HEK293 (cell line): ENCODE measurements around the gene MORF4L2.

Experiments used
- BCL11A ChIP-seq: fragments of 450-650 bp; formaldehyde crosslinking; IDR thresholded peaks from 2 replicates; pipeline ENCODE4 v1.5.1; 2016; ENCODE audit warnings: low read depth, missing biosample characterization, missing genetic modification characterization
- TCF7L2 ChIP-seq: IDR thresholded peaks from 2 replicates; pipeline ENCODE4 v1.6.1; 2011; ENCODE audit warnings: low read depth, mild to moderate bottlenecking, inconsistent platforms, low read length, moderate library complexity, borderline replicate concordance
- ZNF16 ChIP-seq: fragments of 450-650 bp; formaldehyde crosslinking; IDR thresholded peaks from 2 replicates; pipeline ENCODE4 v1.5.1; 2016; ENCODE audit warnings: low read depth, missing biosample characterization, missing genetic modification characterization
- ZNF433 ChIP-seq: fragments of 450-650 bp; formaldehyde crosslinking; IDR thresholded peaks from 2 replicates; pipeline ENCODE4 v1.5.1; 2016; ENCODE audit warnings: missing biosample characterization, missing genetic modification characterization, low read depth
- ZNF529 ChIP-seq: fragments of 450-650 bp; formaldehyde crosslinking; IDR thresholded peaks from 2 replicates; pipeline ENCODE4 v1.5.1; 2017; ENCODE audit warnings: missing genetic modification characterization, missing biosample characterization; ENCODE audit not compliant: insufficient replicate concordance
- ZNF585B ChIP-seq: fragments of 450-650 bp; formaldehyde crosslinking; IDR thresholded peaks from 2 replicates; pipeline ENCODE4 v1.5.1; 2016; ENCODE audit warnings: missing biosample characterization, missing genetic modification characterization
- ZNF660 ChIP-seq: fragments of 450-650 bp; IDR thresholded peaks from 2 replicates; pipeline ENCODE4 v1.5.1; 2018; ENCODE audit warnings: missing biosample characterization, mild to moderate bottlenecking, missing genetic modification characterization
- TF ChIP-seq, protein P1 (sequence below): fragments of 450-650 bp; formaldehyde crosslinking; IDR thresholded peaks from 2 replicates; pipeline ENCODE4 v1.5.1; 2016; ENCODE audit warnings: missing biosample characterization, missing genetic modification characterization
- TF ChIP-seq, protein P2 (sequence below): fragments of 450-650 bp; formaldehyde crosslinking; IDR thresholded peaks from 2 replicates; pipeline ENCODE4 v1.5.1; 2016; ENCODE audit warnings: missing biosample characterization, missing genetic modification characterization, low read depth
- TF ChIP-seq, protein P3 (sequence below): fragments of 450-650 bp; formaldehyde crosslinking; IDR thresholded peaks from 2 replicates; pipeline ENCODE4 v1.5.1; 2016; ENCODE audit warnings: missing biosample characterization, missing genetic modification characterization

DNA sequence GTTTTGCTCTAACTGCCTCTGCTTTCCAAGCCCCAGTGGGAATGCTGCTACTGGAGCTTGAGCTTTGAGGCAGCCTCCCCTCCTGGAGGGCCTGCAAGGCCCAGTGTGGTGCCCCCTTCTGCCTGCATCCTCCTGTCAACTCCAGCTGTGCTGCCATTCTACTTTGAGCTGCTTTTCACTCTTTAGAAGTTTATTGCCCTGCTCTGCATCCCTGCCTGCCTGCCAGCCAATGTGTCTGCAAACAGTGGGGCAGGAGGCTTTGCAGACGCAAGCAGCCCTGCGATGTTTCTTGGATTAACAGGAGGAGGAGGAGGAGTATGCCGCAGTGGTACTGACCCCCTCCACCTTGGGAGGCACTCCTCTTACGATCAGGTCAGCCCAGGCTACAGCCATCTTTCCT is 40.6 kb upstream of the MORF4L2 start:
- TF ChIP-seq, protein P1, sequence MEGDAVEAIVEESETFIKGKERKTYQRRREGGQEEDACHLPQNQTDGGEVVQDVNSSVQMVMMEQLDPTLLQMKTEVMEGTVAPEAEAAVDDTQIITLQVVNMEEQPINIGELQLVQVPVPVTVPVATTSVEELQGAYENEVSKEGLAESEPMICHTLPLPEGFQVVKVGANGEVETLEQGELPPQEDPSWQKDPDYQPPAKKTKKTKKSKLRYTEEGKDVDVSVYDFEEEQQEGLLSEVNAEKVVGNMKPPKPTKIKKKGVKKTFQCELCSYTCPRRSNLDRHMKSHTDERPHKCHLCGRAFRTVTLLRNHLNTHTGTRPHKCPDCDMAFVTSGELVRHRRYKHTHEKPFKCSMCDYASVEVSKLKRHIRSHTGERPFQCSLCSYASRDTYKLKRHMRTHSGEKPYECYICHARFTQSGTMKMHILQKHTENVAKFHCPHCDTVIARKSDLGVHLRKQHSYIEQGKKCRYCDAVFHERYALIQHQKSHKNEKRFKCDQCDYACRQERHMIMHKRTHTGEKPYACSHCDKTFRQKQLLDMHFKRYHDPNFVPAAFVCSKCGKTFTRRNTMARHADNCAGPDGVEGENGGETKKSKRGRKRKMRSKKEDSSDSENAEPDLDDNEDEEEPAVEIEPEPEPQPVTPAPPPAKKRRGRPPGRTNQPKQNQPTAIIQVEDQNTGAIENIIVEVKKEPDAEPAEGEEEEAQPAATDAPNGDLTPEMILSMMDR (tag by site-specific recombination): no peak
- TF ChIP-seq ZNF585B (no peak), ZNF660 (no peak), BCL11A (tag by site-specific recombination) (no peak), ZNF16 (tag by site-specific recombination) (no peak), TCF7L2 (no peak), ZNF433 (no peak), ZNF529 (tag by site-specific recombination) (no peak)
- TF ChIP-seq, protein P2, sequence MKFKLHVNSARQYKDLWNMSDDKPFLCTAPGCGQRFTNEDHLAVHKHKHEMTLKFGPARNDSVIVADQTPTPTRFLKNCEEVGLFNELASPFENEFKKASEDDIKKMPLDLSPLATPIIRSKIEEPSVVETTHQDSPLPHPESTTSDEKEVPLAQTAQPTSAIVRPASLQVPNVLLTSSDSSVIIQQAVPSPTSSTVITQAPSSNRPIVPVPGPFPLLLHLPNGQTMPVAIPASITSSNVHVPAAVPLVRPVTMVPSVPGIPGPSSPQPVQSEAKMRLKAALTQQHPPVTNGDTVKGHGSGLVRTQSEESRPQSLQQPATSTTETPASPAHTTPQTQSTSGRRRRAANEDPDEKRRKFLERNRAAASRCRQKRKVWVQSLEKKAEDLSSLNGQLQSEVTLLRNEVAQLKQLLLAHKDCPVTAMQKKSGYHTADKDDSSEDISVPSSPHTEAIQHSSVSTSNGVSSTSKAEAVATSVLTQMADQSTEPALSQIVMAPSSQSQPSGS: no peak
- TF ChIP-seq, protein P3, sequence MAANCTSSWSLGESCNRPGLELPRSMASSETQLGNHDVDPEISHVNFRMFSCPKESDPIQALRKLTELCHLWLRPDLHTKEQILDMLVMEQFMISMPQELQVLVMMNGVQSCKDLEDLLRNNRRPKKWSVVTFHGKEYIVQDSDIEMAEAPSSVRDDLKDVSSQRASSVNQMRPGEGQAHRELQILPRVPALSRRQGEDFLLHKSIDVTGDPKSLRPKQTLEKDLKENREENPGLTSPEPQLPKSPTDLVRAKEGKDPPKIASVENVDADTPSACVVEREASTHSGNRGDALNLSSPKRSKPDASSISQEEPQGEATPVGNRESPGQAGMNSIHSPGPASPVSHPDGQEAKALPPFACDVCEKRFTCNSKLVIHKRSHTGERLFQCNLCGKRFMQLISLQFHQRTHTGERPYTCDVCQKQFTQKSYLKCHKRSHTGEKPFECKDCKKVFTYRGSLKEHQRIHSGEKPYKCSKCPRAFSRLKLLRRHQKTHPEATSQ: no peak
